ENCODE data around the gene BACE2.
"Not testable (repeated sequence)": the region's sequence is repeated elsewhere in the genome, so short reads cannot be mapped to it uniquely, and the experiment has no call there.

Gene BACE2

DNA sequence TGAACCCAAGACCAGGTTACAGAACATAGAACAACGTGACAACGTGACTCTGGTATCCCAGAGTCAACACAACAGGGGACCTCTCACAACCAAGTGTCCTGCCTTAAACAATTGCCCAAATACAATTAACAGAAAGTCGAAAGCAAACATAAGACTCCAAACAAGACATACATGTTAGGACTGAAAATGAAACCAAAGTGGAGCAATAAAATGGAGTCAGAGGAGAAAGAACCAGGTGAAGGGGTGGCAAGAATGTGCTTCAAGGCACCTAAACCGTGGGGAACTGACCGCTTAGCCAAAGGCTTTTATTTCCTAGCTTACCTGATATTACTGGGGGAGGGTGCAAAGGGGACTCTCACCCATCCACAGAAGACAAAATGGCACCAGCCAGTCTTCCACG, 17.8 kb downstream of the BACE2 start:
- DNase-seq (ENCODE audit: low spot score), result no peak

DNA sequence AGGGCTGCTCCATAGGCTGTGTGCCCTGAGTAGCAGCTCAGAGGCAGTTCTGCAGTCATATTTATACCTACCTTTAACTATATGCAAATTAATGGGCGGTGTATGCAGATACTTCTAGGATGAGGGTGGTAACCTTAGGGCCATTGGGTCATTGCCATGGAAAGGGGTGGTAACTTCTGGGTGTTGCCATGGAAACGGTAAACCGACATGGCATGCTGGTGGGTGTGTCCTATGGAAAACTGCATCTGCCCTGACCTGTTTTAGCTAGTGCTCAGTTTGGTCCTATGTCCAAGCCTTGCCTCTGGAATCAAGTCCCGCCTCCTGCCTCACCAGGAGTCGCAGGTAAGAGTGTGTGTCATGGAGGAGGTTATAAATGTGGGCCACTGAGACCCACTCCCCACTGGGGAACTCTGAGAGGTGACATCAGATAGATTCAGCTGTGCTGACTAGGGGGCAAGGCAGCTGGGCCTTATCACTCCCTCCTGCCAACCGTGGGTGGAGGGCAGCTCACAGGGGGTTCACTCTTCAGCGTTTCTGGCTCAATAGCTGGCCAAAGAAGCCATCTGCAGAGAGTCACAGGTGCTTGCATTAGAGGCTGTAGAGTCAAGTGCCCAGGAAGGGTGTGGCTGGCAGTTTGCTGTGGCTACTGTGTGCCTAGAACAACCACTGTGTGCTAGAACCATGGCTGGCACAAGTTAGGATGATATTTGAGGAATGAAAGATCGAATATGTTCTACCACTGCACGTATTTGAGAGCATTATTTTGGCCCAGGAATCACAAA, 19.0 kb downstream of the BACE2 start:
- DNase-seq (ENCODE audit: low spot score), result no peak

DNA sequence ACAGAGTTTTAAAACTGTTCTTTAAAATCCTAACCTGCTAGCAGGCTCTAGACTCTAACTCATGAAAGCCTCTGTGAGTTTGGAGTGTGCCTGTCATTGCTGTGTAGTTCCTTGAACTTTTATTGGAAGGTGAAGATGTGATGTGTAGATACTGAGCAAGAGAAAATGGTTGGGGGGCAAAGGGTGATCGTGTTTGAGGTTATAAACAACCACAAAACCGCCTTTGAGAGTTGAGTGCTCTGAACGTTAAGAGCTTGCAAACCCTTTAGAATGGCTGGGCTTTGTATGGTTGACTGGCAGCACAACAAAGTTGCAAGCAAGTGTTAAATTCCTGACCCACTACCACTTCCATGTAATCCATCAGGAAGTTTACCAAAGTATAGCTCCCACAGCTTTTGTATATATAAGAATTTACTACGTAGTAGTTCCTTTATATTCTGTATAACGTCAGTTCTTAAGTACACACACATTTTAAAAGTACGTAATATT, 19.6 kb downstream of the BACE2 start:
- no peak for DNase-seq (ENCODE audit: low spot score)

DNA sequence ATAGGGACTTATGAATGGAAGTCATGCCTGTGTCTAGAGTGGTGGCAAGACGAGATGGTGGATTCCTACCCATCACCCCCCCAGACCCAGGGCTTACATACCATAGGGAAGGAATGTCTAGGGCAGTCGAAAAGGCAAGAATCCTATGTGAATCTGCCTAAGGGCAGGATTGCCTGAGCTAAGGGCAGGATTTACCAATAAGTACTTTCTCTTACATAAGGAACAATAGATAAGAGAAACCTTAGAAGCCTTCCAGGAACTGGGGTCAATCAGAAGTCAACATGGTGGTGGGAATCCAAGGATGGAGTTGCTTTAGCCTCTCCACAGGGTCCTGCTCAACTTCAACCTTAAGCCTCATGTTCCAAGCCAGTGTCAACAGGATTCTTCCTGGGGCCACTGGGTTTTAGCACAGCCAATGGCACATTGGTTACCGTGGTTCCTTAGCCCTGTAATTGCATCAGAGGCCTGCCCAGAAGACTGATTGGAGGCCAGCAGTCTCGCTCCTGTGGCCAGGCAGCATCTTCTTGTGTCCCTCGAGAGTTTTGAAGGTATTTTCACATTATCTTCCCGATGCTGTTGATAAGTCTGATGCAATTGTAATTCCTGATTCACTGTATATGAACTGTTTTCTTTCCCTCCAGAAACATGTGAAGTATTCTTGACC, 20.7 kb downstream of the BACE2 start:
- no peak for DNase-seq (ENCODE audit: low spot score)

DNA sequence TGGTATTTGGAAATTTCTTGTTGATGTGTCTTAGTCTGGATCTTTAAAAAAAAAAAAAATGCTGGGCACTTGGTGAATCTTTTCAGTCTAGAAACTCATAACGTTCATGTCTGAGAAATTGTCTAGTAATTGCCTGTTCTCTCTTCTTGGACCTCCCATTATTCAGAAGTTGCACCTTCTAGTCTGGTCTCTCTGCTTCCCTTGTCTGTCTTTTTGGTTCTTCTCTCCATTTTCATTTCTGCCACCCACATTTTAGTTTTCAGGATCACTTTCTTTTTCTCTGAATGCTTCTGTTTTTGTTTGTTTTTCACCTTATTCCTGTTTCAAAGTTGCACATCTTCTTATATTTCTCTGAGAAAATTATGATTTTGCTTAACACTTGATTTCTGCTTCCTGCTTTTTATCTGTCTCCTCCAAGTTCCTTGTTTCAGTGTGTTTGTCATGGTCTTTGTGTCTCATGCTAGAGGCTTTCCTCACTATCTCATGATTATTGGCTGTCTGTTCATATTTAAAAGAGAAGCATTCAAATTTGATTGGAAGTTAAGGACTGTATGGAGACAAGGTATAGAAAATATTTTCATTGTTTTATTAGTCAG, 21.3 kb downstream of the BACE2 start:
- DNase-seq (ENCODE audit: low spot score), result no peak

DNA sequence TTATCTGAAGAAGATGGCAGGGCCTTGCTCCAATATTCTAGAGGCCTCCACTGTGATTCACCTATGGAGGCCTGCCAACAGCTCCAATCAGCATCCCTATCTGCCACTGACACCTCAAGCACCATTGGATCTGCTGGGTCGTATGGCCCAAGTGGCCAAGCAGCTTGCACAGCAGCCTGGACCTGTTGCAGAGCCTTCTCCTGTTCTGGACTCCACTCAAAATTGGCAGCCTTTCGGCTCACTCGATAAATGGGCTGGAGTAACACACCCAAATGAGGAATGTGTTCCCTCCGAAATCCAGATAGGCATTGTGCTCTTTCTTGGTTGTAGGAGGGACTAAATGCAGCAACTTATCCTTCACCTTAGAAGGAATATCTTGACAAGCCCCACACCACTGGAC, 24.6 kb downstream of the BACE2 start:
- DNase-seq (ENCODE audit: low spot score), result not testable (repeated sequence)

DNA sequence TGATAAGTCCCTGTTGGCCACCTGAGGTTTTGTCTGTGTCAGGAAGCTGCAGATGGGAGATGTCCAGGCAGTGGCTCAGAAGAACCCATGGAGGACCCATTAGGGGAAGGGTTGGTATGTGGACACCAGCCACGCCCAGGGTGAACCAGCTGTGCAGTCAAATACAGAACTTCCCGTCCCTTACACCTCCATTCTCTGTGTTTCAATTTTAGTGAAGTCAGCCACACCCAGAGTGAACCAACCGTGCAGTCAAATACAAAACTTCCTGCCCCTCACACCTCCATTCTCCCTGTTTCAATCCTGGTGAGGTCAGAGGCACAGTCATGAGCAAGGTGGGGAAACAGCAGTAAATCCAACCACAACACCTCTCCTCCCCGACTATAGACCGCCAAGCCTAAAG, 27.4 kb downstream of the BACE2 start:
- no peak for DNase-seq (ENCODE audit: low spot score)

DNA sequence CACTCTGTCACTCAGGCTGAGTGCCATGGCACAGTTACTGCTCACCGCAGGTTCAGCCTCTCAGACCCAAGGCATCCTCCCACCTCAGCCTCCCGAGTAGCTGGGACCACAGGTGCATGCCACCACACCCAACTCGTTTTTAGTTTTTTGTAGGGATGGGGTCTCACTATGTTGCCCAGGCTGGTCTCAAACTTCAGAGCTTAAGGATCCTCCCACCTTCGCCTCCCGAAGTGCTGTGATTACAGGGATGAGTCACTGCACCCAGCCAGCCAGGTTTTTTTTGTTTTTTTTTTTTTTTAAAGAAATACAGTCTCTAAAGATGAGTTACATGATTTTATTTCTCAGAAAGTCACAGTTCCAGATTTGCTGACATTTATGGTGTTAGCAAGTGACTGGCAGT, 29.0 kb downstream of the BACE2 start:
- DNase-seq (ENCODE audit: low spot score), result no peak

DNA sequence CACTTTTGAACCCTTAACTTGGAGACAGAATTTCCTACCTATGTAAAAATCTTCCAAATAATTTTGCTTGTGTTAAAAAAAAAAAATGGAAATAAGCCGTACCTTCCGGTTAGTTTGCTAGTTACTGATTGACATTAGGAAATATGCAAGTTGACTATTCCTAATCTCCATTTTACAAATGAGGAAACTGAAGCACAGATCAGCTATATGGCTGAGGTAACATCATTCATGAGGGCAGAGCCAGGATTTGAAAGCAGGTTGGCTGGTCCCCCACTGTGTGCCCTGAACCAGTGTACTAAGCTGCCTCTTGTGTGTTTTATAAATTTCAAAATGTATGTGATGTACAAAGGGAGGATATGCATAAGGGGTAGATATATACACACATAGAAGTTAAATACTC, 29.6 kb downstream of the BACE2 start:
- DNase-seq (ENCODE audit: low spot score), result no peak

DNA sequence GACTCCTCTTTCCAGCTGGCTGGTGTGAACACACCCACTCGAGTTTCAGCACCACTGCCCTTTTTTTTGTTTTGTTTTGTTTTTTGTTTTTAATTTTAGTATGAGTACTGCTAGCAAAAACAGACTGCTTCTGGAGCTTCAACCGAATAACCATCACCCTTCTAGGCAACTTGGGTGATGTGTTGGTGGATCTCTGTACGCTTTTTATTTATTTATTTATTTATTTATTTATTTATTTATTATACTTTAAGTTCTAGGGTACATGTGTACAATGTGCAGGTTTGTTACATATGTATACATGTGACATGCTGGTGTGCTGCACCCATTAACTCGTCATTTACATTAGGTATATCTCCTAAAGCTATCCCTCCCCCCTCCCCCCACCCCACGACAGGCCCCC, 30.7 kb downstream of the BACE2 start:
- DNase-seq (ENCODE audit: low spot score), result not testable (repeated sequence)

DNA sequence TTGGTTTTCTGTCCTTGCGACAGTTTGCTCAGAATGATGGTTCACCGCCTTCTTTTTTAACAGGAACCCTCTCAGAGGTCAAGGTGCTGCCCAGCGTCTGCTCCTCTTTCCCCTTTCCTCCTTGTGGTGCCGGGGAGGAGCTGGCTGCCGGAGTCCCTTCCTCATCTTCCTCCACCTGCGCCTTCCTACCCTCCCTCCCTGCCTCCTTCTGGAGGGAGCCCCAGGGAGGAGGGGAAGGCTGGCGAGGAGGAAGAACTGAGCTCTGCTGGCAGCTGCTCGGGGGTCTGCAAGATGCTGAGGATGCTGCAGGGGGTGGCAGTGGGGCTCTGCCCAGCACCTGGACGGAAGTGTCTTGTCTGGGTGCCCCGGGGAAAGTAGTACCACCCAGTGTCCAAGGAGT, 31.2 kb downstream of the BACE2 start:
- DNase-seq (ENCODE audit: low spot score), result no peak

DNA sequence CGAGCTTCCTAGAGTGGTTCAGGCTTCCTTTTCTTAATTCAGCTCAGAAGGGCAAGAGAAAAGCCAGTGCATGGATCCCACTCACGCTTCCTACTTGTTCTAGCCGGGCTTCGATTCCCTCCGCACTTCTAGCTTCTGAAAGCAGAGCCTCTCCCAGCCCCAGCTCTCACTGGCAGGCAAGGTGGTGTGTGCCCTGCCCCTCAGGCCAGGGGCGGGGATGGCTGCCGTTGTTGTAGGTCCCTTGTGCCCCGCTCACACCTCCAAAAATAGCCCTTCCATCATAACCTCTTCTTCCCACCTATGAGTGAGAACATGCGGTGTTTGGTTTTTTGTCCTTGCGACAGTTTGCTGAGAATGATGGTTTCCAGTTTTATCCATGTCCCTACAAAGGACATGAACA, 31.6 kb downstream of the BACE2 start:
- no peak for DNase-seq (ENCODE audit: low spot score)

DNA sequence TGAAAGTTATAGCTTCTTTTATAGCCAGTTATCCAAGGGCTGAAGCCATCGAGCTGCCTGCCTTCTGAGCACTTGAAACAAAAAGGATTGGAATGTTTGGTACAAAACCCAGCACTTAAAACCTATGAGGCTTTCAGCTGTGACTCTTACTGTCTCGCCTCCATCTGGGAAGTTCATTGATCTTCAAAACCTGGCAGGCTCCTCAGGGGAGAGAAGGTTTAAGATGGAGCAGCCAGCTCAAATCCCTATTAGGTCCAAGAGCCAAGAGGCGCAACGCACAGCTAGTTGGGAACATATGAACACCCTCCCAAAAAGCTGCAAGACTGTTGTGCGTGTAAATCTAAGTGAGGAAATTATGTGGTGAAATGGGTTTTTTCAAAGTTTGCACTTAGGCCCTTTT, 33.4 kb downstream of the BACE2 start:
- no peak for DNase-seq (ENCODE audit: low spot score)

DNA sequence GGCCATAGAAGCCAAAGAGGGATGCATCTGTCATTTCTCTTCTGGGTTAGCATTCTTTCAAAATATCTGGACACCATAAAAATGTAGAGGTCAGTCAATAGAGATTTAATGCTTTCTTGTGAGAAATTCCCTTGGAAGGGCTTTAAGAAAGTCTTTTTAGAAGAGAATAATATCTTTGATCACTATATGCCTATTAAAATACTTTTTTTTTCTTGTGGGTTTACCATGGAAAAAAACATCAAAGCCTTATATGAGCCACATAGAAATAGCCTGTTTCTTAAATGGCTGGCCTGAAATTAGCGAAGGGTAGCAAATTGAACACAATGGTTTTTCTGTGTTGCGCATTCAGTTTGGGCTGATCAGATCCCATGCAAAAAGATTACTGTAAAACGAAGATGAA, 36.8 kb downstream of the BACE2 start:
- no peak for DNase-seq (ENCODE audit: low spot score)

DNA sequence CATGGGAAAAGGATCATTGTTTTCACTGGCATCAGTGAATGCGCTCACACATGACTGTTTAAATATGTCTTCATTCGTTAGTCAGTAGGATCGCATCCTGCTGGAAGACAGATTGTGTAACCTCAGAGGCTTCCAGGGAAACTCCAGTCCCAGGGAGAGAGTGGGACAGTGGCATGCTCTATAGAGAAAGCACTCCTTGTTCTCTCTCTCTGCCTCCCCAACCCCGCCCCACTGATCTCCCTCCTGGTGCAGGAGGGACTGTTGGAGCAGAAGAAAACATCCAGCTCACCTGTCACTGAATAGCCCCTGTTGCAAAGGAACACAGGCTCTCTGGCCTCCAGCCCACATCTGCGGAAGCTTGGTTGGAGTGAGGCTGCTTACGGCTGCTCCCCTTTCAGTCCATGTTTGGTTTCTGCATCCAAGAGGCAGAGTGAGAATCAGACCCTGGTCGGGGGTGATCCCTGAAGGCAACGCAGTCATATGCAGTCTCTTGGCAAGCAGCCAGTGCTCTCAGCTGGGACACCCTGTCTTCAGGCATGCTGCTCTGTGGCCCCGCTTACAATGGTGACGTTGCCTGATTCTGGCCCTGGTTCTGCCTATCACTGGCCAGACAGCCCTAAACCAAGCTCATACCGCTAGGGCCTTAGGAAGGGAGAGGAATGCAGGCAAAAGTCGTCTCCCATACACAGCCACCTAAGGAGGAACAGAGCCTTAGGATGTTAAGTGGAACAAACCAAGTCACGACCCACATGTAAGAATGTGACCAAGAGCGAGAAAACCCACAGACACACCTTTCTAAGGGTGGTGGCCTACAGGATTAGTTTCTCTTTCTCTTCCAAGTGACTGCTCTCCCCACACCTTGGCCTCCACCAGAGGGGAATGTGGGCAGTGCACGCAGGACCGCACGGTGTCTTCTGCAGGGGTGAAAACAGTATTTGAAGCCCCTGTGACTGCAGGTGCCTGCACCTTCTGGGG, 39.7 kb downstream of the BACE2 start:
- no peak for DNase-seq (ENCODE audit: low spot score)

DNA sequence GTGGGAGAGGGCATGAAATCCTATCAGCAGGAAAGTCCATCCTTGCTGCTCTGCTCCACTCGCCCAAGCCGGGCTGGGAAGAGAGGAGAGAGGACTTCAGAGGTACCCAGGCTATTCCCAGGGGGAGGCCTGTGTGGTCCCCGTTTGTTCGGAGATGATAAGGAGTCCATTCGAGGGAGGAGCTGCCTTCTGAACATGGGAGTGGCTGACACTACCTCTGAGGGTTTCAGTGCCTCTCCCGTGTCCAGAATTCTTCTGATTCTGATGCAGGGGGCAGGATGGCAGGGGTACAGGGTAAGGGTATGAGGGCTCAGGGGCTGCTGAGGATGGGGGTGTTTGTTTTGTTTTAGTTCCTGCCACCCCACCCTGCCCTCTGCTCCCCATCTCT, 40.4 kb downstream of the BACE2 start:
- no peak for DNase-seq (ENCODE audit: low spot score)

DNA sequence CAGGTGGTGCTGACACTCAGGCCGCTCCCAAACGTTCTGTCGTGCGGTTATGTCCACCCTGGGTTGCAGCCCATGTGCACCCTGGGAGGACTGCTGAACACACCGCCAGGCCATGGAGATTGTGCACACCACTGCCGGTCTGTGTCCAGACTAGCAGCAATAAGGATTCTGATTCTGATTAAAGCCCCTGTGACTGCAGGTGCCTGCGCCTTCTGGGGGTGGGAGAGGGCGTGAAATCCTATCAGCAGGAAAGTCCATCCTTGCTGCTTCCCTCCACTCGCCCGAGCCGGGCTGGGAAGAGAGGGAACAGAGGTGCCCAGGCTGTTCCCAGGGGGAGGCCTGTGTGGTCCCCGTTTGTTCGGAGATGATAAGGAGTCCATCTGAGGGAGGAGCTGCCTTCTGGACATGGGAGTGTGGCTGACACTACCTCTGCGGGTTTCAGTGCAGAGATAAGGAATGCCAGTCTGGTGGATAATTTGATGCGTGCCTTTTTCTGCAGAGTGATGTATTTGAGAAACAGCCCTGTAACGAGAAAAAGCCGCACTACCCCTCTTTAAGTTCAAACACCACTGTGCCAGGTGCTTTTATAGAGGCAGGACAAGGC, 41.2 kb downstream of the BACE2 start:
- no peak for DNase-seq (ENCODE audit: low spot score)

DNA sequence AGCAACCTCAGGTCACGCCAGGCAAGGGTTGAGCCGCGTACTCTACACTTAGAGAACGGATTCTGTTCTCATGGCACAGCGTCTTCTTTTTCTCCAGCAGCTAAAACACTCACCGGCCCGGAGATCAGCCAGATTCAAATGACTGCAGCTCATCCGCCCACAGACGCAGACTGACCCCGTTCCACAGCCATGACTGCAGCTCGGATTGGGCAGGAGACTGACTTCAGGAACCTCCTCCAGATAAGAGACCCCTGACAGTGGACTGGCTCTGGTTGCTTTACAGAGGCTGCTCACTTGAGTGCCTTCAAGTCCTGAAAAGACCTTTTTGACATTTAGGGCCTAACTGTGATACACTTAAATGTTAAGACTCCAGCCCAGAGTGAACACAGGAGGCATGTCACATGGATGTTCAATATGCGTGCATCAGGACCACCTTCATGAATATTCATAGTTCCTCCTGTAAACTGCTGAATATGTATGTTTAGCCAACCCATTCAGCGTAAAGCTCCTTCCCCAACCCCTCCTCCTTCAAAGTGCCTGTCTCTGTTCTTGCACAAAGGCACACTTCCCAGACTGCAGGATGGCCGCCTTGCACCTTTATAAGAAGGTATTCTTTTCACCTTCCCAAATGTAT, 42.6 kb downstream of the BACE2 start:
- DNase-seq (ENCODE audit: low spot score), result no peak

DNA sequence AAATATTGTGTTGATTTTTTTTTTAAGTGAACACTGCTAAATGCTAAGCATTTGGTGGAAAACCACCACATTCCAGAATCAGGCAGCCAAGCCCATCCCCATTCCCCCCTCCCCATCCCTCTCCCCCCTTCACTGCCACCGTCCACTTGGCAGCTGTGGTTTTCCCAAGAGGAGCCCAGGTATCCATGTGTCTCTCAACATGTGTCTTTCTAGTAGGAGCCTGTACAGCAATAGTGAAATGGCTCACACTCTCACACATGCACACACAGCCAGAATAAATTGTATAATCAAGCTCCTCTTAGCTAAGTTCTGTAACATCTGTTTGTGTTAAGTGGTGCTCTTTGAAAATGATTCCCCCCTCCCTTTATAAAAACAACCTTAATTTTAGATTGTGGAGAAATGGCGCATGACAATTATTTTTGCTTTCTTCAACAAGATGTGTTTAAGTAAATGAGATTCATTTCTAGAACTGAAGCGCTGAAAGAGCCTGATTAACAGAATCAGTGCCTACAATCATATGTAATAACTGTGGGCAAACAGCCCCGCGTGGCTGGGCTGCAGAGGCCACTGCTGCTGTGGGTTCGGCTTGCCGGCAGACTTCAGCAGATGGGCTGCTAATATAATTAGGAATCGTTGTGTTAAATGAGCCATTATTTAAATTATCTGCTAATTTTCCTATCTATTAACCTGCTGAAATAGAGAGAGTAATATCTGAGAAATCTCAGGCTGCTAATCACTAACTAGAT, 43.3 kb downstream of the BACE2 start:
- DNase-seq (ENCODE audit: low spot score), result no peak

DNA sequence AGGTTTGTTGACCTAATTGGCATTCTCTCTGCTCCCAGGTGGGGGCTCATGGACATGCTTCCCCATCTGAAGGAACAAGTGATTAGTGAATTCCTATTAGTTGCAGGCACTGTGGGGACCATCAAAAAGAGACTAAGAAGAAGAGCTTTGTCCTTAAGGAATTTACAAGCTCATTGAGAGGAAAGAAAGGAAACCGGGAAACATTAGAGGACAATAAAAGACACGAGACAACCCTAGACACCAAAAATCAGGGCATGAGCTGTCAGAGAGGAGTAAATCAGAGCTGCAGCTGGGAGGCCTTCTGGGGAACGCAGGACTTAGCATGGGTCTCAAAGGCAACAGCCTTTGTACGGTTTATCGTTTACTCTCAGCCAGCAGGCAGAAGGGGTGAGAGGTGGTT, 45.1 kb downstream of the BACE2 start:
- no peak for DNase-seq (ENCODE audit: low spot score)
